HG03025 (cell line): ENCODE data around the gene CRYGD.
A peak's percentile ranks its signal among the peaks of the same experiment; 100 is the strongest.

Source experiments
- ATAC-seq: cut with Tn5 transposase; IDR thresholded peaks from one replicate; pipeline ENCODE4 v1.9.1; 2021; ENCODE audit warnings: mild to moderate bottlenecking, moderate library complexity; ENCODE audit not compliant: unreplicated experiment, low FRiP score

The CRYGD gene

GRCh38 chr2:208092093-208092832, 32.1 kb downstream of the CRYGD start:
- no peak for ATAC-seq

- no peak for ATAC-seq
Observed at GRCh38 chr2:208090420-208090819, 33.9 kb downstream of the CRYGD start.

DNA sequence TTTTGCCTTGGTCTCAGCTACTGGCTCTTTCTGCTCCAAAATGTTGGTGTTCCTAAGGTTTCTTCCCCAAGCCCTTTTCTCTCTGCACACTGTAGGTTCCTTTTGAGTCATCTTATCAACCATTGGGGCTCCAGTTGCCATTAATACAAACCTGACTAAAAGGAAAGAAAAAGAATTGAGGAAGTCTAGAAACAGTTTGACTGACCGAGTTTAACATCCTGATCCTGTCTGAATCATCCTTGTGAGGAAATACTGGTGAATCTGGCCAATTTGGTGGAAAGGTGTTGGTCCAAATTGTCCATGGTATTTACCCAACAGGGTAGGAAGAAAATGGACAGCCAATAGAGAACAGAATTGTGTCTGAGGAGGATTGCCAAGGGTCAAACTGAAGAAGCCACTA, 38.3 kb downstream of the CRYGD start:
- ATAC-seq: no peak

GRCh38 chr2:208083807-208084206, 40.5 kb downstream of the CRYGD start:
- no peak for ATAC-seq

- ATAC-seq: no peak
Observed at GRCh38 chr2:208077276-208077675, 47.0 kb downstream of the CRYGD start.

- ATAC-seq: no peak
Observed at GRCh38 chr2:208074610-208075356, 49.5 kb downstream of the CRYGD start.

DNA sequence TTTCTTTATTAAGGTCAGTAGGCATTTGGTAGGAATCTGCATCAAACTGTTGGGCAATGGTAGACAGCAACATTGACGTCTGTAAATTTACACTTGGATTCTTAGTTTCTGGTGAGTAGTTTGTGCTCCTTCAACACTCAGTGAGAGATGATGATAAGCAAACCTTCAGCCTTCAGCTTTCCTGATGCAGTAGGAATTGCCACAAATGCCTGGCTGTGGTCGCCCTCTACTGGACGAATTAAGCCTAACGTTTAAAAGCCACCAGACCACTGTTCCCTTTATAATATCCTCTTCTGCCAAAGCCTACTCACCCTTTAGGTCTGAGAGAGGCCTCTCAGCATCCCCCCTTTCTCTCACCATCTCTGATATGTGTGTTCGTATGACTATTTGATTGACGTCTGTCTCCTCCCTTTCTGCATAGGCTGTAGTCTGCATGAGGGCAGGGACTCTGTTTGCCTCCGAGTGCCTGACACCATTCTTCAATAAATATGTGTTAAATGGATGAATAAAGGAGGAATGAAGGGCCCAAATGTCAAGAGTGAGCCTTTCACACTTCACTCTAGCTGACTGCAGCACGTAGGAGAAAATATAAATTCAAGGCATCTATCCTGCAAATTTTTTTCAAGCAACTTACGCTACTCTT, 52.0 kb downstream of the CRYGD start:
- peak; percentile 61 for ATAC-seq
